ENCODE results near the gene RIOK2. TPM values are rescaled to one million over a fixed set of nuclear protein-coding genes. Genes with fewer than 3 reads are reported as not detected.

RIOK2 gene
- total and polyA plus RNA-seq, 4 donors, result 4.1 to 11.8 (median 10.1) TPM

DNA sequence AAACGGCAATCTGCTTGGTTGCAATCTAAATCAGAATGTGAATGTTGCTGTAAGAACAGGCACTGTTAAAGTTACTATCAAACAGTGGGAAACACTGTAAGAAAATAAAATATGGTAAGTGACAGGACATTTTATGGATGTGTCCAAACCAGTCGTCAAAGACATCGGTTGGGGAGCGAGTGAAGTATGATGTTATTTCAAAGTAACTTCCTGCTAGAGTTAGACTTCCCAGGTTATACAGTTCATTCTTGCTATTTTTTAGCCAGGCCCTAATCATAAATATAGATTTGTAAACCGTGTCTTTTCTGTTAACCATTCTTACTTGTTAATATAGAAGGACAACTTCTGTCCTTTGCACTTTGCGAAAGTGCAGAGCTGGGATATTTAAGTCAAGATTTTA is 70.8 kb downstream of the RIOK2 start:
- DNase-seq (ENCODE audit: low spot score), result no peak
- peaks cover 0 to 5% (median 0%) of the 10 kb centered on the region in 4 donors for H3K27me3 ChIP-seq (ENCODE audit: control insufficient read depth in 4 of 4, insufficient read depth in 4 of 4, low read length in 3 of 4)
- no peak overlapping the region for H3K4me3 ChIP-seq (ENCODE audit: low read depth in 1 of 3, low read length in 3 of 3)
- WGBS, result 84% methylated on average over 6 of the region's 6 CpGs
- H3K9ac ChIP-seq (ENCODE audit: low read depth in 1 of 2, low read length in 2 of 2), result no peak overlapping the region
- TF ChIP-seq RXRA (IDR thresholded peaks at IDR 0.05), result no peak
- TF ChIP-seq, protein P1, sequence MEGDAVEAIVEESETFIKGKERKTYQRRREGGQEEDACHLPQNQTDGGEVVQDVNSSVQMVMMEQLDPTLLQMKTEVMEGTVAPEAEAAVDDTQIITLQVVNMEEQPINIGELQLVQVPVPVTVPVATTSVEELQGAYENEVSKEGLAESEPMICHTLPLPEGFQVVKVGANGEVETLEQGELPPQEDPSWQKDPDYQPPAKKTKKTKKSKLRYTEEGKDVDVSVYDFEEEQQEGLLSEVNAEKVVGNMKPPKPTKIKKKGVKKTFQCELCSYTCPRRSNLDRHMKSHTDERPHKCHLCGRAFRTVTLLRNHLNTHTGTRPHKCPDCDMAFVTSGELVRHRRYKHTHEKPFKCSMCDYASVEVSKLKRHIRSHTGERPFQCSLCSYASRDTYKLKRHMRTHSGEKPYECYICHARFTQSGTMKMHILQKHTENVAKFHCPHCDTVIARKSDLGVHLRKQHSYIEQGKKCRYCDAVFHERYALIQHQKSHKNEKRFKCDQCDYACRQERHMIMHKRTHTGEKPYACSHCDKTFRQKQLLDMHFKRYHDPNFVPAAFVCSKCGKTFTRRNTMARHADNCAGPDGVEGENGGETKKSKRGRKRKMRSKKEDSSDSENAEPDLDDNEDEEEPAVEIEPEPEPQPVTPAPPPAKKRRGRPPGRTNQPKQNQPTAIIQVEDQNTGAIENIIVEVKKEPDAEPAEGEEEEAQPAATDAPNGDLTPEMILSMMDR (IDR thresholded peaks at IDR 0.05; ENCODE audit: low read depth, low read length, missing input control), result no peak
- TF ChIP-seq, protein P2, sequence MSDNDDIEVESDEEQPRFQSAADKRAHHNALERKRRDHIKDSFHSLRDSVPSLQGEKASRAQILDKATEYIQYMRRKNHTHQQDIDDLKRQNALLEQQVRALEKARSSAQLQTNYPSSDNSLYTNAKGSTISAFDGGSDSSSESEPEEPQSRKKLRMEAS (IDR thresholded peaks at IDR 0.05), result no peak
- TF ChIP-seq RAD21 (IDR thresholded peaks at IDR 0.05), result no peak
- no peak for TF ChIP-seq YY1 (IDR thresholded peaks at IDR 0.05)
- no peak for TF ChIP-seq NR2F2 (IDR thresholded peaks at IDR 0.05)
- H3K27ac ChIP-seq (ENCODE audit: low read depth in 1 of 2, low read length in 2 of 2), result no peak overlapping the region
- no peaks in the 10 kb centered on the region for H3K36me3 ChIP-seq (ENCODE audit: control insufficient read depth in 4 of 4, insufficient read depth in 3 of 4, low read depth in 1 of 4, low read length in 3 of 4)
- H3K4me1 ChIP-seq (ENCODE audit: control insufficient read depth in 4 of 4, insufficient read depth in 4 of 4, low read length in 3 of 4), result no peaks in the 10 kb centered on the region
- no peaks in the 10 kb centered on the region for H3K9me3 ChIP-seq (ENCODE audit: control insufficient read depth in 4 of 4, low read length in 3 of 4)

DNA sequence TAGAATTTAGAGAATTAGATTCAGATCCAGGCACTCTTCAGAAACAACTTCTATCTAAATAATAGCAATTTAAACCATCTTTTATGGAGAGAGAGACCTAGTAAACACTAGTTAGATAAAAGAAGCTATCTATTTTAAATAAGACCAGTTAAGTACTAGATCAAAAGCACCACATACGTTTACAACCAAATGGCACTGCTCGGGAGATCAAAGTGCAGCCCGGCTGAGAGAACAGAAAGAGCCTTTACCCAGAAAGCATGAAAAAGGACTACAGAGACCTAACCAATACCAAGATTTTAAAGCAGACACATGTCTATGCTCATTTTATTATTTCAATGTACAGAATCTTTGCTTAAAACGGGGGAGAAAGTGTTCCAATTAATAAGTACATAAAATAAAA is 71.4 kb downstream of the RIOK2 start:
- H3K36me3 ChIP-seq (ENCODE audit: control insufficient read depth in 4 of 4, insufficient read depth in 3 of 4, low read depth in 1 of 4, low read length in 3 of 4), result no peaks in the 10 kb centered on the region
- WGBS, result 39% methylated on average over 4 of the region's 4 CpGs
- H3K4me3 ChIP-seq (ENCODE audit: low read depth in 1 of 3, low read length in 3 of 3), result no peak overlapping the region
- H3K27me3 ChIP-seq (ENCODE audit: control insufficient read depth in 4 of 4, insufficient read depth in 4 of 4, low read length in 3 of 4), result peaks cover 0 to 5% (median 0%) of the 10 kb centered on the region in 4 donors
- H3K27ac ChIP-seq (ENCODE audit: low read depth in 1 of 2, low read length in 2 of 2), result no peak overlapping the region
- H3K4me1 ChIP-seq (ENCODE audit: control insufficient read depth in 4 of 4, insufficient read depth in 4 of 4, low read length in 3 of 4), result no peaks in the 10 kb centered on the region
- no peak overlapping the region for H3K9ac ChIP-seq (ENCODE audit: low read depth in 1 of 2, low read length in 2 of 2)
- TF ChIP-seq RAD21 (IDR thresholded peaks at IDR 0.05), result no peak
- no peak for TF ChIP-seq GABPA (IDR thresholded peaks at IDR 0.05 in 1 of 2, conservative IDR thresholded peaks at IDR 0.05 in 1 of 2)
- no peak for TF ChIP-seq SP1 (IDR thresholded peaks at IDR 0.05)
- TF ChIP-seq FOXA2 (IDR thresholded peaks at IDR 0.05), result no peak
- no peak for TF ChIP-seq TAF1 (conservative IDR thresholded peaks at IDR 0.05)
- no peak for TF ChIP-seq HNF4A (conservative IDR thresholded peaks at IDR 0.05)
- no peak for TF ChIP-seq EGR1 (IDR thresholded peaks at IDR 0.05; ENCODE audit: low read depth in 2 of 2)
- TF ChIP-seq, protein P2 (IDR thresholded peaks at IDR 0.05), result no peak
- no peak for TF ChIP-seq RXRA (IDR thresholded peaks at IDR 0.05)
- no peak for TF ChIP-seq HNF4G (IDR thresholded peaks at IDR 0.05)
- TF ChIP-seq, protein P3, sequence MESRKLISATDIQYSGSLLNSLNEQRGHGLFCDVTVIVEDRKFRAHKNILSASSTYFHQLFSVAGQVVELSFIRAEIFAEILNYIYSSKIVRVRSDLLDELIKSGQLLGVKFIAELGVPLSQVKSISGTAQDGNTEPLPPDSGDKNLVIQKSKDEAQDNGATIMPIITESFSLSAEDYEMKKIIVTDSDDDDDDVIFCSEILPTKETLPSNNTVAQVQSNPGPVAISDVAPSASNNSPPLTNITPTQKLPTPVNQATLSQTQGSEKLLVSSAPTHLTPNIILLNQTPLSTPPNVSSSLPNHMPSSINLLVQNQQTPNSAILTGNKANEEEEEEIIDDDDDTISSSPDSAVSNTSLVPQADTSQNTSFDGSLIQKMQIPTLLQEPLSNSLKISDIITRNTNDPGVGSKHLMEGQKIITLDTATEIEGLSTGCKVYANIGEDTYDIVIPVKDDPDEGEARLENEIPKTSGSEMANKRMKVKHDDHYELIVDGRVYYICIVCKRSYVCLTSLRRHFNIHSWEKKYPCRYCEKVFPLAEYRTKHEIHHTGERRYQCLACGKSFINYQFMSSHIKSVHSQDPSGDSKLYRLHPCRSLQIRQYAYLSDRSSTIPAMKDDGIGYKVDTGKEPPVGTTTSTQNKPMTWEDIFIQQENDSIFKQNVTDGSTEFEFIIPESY (IDR thresholded peaks at IDR 0.05), result no peak
- TF ChIP-seq FOXA1 (IDR thresholded peaks at IDR 0.05), result no peak
- TF ChIP-seq, protein P4, sequence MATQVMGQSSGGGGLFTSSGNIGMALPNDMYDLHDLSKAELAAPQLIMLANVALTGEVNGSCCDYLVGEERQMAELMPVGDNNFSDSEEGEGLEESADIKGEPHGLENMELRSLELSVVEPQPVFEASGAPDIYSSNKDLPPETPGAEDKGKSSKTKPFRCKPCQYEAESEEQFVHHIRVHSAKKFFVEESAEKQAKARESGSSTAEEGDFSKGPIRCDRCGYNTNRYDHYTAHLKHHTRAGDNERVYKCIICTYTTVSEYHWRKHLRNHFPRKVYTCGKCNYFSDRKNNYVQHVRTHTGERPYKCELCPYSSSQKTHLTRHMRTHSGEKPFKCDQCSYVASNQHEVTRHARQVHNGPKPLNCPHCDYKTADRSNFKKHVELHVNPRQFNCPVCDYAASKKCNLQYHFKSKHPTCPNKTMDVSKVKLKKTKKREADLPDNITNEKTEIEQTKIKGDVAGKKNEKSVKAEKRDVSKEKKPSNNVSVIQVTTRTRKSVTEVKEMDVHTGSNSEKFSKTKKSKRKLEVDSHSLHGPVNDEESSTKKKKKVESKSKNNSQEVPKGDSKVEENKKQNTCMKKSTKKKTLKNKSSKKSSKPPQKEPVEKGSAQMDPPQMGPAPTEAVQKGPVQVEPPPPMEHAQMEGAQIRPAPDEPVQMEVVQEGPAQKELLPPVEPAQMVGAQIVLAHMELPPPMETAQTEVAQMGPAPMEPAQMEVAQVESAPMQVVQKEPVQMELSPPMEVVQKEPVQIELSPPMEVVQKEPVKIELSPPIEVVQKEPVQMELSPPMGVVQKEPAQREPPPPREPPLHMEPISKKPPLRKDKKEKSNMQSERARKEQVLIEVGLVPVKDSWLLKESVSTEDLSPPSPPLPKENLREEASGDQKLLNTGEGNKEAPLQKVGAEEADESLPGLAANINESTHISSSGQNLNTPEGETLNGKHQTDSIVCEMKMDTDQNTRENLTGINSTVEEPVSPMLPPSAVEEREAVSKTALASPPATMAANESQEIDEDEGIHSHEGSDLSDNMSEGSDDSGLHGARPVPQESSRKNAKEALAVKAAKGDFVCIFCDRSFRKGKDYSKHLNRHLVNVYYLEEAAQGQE (IDR thresholded peaks at IDR 0.05), result no peak
- DNase-seq (ENCODE audit: low spot score), result no peak
- no peaks in the 10 kb centered on the region for H3K9me3 ChIP-seq (ENCODE audit: control insufficient read depth in 4 of 4, low read length in 3 of 4)

Measured in liver (tissue), 9 donors.